RKO (cell line): Measurements from ENCODE around the gene TAS2R20.

ENCODE experiments used
- DNase-seq: peaks from one replicate; pipeline ENCODE4 v3.0.0-alpha.2; 2016; ENCODE audit warnings: low spot score

TAS2R20 gene

GRCh38 chr12:10959804-10960203, 38.3 kb downstream of the TAS2R20 start:
- DNase-seq: peak; percentile 19

- no peak for DNase-seq
Observed at GRCh38 chr12:10957741-10958140, 40.4 kb downstream of the TAS2R20 start.

- no peak for DNase-seq
Observed at GRCh38 chr12:10956085-10956484, 42.0 kb downstream of the TAS2R20 start.

GRCh38 chr12:10952645-10953044, 45.5 kb downstream of the TAS2R20 start:
- no peak for DNase-seq
